Lung microvascular endothelial cell (primary cell): ENCODE data around the gene USP6NL. TPM values are rescaled to one million over a fixed set of nuclear protein-coding genes. Genes with fewer than 3 reads are reported as not detected.
A peak's percentile ranks its signal among the peaks of the same experiment; 100 is the strongest.

Experiments
- DNase-seq, 2 donors: peaks; one replicate each; pipeline versions ENCODE4 v3.0.0 to v3.0.0-alpha.2; 2010; ENCODE audit warnings: low read depth in 2 of 2
- total RNA-seq: library from RNA; depleted of rRNA; stranded (reverse); fragments of >200 nt; gene quantifications from 2 replicates; pipeline ENCODE4 v1.2.1, GENCODE V29; 2014

USP6NL gene
- total RNA-seq, 1 donor from 2014 or later = 11.3 TPM

DNA sequence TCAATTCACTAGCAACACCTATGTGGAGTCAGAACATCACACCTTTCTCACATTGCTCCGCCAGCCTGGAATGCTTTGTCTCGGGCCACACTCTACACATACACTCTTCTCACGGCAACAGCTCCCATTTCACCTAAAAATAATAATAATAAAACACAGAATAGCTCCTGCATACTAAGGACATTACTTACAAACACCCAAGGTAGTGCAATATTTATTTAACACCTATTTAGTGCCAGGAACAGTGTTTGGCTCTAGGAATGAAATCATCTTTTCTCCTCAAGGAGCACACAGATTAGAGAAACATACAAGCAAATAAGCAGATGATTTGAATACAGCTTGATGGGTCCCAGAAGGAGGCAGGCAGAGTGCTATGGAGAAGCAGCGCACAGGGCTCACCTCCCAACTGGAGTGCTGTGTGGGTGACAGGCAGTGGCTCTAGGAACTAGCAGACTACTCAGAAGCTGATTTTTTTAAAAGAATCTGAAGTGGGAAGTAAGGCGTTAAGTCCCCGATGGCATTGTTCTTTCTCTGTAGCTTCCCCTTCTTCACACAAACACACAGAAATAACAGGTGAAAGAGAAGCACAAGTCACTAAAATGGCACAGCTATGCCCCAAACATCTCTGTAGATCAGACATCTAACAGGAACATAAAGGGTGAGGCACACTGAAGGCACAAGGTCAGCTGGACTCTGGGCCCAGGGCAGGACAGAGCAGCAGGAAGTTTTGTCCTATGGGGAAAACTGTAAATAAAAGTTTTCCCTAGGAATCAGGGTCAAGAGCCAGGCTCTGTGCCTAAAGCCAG lies 16.7 kb downstream of the USP6NL start:
- DNase-seq = no peak

DNA sequence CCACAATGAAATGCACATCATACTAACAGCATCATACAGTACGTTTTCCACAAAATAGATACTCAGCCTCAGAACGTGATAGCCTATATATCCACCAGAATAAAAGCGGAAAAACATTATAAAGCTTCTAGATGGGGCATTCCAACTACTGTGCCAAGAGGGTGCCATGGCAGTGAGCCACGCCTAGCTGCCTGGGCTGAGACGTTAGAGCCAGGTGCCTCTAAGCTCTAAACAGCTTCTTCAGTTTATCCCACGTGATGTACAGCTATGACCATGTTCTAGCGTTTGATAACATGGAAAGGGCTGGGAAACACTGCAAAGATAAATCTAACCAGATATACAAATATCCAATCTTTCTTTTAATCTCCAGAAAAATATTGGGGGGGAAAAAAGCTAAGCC lies 17.8 kb downstream of the USP6NL start:
- DNase-seq = no peak

DNA sequence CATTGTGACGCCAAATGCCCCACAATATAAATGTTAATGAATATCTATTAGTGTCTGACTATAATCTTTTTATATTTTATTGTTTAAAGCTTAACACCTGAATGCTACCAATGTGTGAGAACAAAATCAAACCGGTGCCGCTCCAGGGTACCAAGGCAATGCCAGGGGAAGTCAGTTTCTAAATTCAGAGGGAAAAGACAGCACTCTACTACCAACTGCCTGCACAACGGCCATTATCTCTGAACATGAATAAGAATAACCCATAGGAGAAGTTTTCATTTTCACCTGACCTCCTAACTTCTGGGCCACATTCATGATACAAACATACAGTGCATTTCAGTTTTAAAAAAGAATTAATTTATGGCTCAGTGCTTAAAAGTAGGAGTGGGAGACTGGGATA lies 21.7 kb downstream of the USP6NL start:
- no peak for DNase-seq

DNA sequence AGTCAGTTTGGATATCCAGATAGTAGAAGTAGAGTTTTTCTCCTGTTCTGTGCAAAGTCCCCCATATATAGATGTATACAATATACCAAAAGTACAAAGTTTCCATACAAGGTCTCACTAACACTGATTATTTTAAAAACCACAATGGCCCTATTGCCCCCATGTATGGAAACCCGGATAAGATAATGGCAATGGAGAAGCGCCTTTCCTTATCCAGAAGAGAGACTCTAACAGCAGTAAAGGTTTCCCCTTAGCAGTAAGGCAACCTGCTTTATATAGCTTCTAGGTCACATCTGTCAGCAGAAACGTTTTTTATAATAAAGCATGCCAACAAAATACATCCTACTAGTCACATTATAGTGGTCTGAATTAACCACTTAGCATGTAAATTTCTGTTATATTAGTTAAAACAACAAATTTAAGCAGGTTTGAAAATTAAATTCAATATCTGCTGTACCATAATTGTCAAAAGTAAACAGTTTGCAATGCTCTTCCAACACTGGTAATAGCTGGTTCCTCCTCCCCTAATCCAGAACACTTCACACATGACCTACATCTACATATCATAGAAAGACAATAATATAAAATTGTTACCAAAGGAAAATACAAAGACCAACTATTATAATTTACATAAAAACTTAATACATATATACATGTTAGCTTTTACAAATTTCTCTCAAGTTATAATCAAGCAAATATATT lies 22.4 kb downstream of the USP6NL start:
- no peak for DNase-seq

DNA sequence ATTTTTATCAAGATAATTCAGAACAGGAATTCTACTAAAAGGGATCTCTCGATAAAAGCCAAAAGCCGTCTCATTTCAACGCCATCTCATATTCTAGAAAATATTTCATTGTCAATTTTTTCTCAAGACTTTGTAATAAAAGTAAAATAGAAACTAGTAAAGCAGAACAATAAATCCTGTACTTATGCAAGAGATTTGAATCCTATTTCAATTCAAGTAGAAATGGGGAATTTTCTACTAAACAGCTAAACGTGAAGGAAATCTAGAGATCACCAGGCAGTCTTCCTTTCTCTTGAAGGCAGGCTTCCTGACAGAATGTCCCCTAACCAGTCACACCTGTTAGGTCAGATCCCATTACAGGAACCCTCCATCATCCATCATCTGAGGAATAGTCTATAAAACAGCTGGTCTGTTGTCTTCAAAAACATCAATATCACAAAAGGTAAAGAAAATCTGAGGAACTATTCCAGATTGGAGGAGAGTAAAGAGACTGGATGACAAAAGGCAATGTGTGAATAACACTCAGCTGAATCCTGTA lies 23.7 kb downstream of the USP6NL start:
- DNase-seq = peak in 1 of 2 donors; percentile 36

DNA sequence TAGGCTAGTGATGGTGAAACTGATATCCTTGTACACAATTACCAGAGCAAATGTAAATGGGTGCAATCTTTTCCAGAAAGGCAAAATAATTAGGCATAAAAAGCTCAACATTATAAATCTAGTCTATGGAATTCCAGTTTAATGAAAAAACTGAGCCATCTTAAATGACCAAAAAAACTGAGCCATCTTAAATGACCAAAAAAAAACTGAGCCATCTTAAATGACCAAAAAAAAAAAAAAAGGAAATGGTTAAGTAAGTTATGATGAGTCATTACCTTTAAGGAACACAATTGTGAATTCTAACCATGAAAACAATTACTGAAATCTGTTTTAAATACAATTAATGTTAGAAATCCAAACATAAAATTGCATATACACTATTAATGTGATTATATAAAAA lies 25.3 kb downstream of the USP6NL start:
- peak in 1 of 2 donors; percentile 28 for DNase-seq

DNA sequence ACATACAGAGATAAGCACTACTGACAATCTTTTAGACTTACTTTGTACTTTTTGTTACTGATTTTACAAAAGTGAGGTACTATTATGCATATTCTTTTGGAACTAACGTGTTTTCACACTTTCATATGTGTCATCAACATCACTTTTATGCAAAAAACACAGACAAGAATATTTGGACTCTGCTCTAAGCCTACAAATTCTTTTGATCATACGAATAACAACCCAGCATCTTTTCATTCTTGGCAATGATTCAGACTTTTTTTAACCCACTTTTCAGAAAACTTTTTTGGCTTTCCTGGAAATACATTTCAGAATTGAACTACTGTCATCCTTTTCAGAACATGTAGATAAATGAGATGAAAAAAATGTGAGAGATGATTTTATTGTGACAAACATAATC lies 30.2 kb downstream of the USP6NL start:
- DNase-seq = no peak

DNA sequence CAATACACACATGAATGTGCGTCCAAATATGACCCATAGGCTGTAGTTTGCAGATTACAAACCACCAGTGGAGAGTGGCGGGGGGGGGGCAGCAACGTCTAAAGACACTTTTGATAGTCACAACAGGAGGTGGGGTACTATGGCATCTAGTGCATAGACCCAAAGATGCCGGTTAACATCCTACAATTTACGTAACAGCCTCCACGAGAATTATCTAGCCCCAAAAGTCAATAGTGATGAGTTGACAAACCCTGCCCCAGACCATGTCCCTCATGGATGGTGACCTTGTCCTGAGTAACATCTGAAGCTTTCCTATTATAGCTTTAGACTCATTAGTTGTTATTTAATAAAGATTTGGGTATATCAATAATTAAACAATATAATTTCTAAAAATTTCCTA lies 31.6 kb downstream of the USP6NL start:
- no peak for DNase-seq

DNA sequence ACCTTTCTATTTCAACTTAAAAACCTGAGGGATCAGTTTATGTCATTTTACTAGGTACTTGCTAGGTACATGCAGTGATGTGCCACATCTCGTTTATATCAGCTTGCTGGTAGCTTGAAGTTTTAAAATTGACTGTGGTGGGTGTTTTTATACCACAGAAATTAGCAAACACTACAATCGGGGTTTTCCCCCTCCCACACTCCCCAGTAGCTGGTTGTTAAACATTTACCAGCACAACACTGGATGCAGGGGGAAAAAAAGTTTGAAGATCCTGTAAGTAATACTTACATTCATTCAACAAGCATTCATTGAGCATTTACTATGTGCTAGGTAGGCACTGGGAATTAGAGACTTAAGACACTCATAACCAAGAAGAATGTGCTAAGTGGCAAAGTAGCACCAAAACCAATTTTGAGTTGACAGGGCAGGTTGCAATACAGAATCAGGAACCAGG lies 32.6 kb downstream of the USP6NL start:
- DNase-seq = no peak

DNA sequence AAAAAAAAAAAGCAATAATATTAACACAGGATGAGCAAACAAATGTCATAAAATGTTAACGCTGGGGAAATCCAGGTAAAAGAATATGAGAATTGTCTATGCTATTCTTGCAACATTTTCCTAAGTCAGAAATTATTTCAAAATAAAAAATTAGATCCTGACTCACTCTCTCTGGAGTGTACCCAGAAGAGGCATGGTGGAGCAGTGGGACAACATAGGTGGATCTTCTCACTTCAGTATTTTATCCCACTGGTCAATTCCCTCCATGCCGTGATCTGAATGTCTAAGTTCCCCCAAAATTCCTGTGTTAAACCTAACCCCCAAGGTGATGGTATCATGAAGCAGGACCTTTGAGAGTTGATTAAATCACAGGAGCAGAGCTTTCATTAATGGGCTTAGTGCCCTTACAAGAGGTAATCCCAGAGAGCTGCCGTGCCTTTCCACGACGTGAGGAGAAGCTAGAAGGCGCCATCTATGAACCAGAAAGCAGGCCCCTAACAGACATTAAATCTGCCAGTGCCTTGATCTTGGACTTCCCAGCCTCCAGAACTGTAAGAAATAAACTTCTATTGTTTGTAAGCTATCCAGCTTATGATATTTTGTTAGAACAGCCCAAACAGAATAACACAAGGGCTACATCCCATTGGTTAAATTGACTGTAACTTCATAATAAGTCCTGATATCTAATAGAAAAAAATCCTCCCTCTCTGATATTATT lies 35.2 kb downstream of the USP6NL start:
- DNase-seq = no peak

DNA sequence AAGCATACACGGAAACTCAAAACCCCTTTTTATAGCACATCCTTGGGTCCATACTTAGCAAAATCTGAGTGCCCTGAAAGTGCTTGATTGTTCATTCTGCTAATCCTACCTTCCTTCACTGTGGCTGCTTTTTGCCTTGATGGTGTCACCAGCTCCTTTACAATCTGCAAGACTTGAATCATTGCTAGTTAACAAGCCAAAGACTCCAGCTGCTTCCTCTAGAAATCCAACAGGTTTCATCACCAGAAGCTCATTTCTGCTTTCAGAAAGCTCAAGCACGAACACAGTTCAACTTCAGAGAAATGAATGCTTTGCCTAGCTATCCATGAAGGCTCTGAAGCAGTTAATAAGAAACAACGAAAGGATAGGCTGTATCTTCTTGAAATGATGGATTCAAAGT lies 38.0 kb downstream of the USP6NL start:
- peak in 1 of 2 donors; percentile 67 for DNase-seq

DNA sequence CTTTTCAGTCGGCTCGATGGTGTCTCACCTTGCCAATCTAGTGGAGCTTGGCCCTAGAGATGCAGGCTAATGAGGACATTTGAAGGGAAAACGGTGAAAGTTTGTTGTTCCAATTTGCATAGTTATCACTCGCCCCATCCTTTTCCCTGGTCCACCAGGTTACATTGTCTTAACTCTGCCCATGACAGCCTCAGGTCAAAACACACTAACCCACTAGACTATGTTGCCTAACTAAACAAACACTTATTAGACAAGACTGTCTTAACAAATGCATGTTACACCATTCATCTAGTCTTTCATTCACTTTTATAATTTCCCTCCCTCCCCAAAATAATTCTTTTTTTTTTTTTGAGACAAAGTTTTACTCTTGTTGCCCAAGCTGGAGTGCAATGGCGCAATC lies 40.7 kb downstream of the USP6NL start:
- no peak for DNase-seq

DNA sequence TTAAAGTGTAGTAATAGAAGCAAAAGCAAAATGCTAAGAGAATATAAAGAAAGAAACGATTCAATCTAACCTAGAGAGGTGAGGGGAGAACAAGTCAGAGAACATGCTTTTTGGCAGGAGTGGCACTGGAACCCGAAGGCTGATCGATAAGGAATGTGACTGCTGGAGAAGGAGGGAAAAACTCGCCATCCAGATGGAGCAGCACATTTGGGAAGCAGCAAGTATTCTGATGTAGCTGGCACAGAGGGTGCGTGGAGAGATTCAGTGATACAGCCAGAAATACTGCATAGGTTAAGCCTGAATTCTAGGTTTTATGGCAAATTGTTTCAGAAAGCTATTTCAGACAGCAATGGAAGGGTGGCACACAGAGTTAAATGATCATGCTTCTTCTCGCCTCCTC lies 42.0 kb downstream of the USP6NL start:
- DNase-seq = no peak

DNA sequence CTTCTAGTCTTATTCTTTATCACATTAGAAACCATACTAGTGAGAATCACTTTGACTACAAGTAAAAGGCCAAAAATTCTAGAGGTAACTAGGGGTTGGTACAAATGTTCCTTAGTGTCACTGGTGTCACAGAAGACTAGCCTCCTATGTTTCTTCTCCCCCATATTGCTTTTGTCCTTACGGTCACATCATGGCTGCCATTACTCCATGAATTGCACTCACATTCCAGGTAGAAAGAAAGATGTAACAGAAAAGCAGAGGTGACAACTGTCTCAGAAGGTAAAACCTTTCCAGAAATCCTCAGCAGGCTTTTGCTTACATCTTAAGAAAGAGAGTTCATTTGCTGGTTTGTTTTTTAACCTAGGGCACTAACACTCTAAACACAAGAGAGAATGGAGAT lies 42.9 kb downstream of the USP6NL start:
- no peak for DNase-seq

DNA sequence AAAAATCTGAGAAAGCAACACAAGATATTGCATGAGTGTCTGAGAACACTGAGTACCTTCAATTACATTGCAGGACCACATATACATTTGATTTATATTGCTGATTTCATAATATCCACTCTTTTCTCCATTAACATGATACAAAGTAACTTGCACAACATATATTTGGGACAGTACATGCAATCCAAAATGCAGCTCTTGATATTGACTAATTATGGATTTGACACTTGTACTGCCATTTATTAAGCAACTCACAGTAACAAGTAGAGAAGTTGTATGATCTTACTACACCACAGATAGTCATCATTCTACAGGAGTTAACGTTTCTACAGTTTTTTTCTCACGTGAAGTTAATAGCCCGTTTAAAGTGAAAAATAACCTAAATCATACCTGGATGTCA lies 46.7 kb downstream of the USP6NL start:
- DNase-seq = no peak

DNA sequence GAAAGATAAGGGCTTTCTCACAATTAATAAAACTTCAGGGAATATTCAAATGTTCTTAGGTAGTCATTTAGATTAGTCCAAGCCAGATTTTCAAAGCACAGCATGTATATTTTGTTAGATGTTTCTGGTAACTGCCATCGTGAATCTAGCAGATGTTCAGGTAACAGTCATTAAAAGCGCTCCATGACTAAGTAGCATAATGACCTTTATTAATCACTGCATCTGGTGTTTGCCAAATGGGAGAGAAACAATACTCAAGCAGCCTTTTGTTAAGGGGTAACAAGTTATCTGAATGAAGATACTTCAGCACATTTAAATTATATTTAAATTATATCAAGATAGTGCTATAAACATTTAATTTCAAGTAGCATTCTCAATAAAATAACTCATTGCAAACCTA lies 47.5 kb downstream of the USP6NL start:
- peak in 1 of 2 donors; percentile 31 for DNase-seq

DNA sequence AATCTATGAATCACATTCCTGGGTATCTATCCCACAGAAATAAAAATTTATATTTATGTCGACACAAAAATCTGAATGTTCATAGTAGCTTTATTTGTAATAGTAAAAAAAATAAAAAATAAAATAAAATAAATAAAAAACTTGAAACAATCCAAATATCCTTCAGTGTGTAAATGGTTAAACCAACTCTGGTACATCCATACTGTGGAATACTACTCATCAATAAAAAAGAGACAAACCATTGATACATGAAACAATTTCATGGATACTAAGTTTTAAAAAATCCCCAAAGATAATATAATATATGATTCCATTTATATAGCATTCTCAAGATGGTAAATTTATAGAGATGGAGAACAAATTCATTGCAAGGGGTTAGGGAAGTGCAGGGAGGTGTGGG lies 48.6 kb downstream of the USP6NL start:
- no peak for DNase-seq

DNA sequence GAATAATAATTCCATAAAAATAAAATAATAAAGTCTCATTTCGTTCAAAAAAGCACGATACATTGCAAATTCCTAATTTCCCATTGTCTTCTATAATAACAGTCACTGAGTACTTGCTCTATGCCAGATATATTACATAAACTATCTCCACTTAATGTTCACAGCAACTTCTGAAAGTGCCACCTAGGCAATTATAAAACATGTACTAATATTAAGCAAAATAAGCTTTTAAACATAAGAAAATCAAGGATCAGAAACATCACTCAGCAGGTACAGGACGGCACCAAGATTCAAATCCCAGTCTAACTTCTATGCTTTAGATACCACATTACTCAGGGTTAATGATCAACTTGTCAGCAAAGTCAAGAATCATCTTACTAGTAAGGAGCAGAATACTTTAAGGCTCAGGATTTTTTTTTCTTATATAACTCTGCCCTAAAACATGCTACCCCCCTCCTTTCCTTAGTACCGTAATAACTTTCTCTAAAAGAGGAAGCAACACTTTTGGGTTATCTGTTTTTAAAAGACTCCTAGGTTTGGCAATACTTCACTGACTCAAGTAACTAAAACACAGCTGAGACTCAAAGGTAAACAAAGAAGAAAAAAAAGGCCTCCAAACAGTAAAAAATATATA lies 51.3 kb downstream of the USP6NL start:
- DNase-seq = no peak

DNA sequence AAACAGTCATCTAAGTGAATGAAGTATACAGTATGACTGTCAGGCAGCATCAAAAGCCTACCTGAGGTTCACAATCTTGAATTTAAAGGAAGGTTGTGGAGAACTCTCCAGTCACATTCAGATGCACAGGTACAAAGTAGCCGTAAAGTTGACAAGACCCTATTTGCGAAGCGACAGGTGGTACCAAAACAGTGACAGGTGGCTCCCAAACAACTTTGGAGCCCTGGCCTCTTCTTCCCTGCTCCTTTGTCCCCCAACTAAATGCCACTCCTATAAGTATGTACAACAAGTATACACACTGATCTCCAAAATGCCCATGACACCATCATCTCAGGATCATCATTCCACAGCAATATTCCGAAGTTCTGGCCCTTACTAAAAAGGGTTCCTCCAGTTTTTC lies 53.5 kb downstream of the USP6NL start:
- DNase-seq = no peak

DNA sequence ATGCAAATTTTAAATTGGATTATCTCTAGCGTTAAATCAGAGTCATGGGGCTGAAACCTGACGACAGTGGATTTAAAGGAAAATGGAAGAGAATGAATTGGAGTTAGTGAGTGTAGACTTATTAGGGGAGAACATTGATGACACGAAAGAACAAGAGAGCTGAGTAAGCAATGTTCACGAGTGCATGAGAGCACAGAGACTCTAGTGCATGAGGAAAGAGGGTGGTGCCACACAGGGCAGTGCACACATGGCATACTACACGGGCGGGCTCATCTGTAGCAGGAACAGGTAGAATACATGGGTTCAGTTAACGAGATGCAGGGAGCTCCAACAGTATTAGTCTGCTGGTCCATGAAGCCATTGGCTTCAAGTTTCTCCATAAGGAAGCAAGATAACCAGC lies 53.9 kb downstream of the USP6NL start:
- DNase-seq = no peak

DNA sequence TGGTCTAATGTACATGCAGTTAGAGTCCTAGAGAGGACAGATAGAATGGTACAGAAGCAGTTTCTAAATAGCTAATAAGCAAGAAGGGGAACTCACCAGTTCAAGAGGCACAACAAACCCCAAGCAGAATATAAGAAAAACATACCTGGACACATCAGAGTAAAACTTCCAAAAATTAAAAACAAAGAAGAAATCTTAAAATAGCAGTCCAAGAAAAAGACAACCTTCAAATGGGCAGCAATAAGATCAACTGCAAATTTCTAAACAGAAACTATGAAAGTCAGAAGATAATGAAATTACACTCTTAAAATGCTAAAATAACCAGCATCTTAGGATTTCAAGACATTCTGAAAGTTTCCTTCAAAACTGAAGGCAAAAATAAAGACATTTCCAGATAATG lies 55.9 kb downstream of the USP6NL start:
- no peak for DNase-seq
